SIG-M5 treated with dmso at 0.1 percent for 504 hours (cell line): ENCODE results near the gene FBXO33.
A peak's percentile ranks its signal among the peaks of the same experiment; 100 is the strongest.

ENCODE experiments used
- DNase-seq: peaks from one replicate; lab custom pipeline; 2025; ENCODE audit not compliant: unreplicated experiment; lab: John Stamatoyannopoulos, UW

Gene FBXO33

GRCh38 chr14:39431416-39432178, 636 bp downstream of the FBXO33 start:
- peak; percentile 17 for DNase-seq

- DNase-seq = peak; percentile 60
These were observed 1.3 kb downstream of the FBXO33 start for GRCh38 chr14:39430762-39431415.

- DNase-seq = no peak
These were observed 4.1 kb downstream of the FBXO33 start for GRCh38 chr14:39428118-39428517.

- DNase-seq = peak; percentile 39
These were observed 5.6 kb downstream of the FBXO33 start for GRCh38 chr14:39426605-39427004.

GRCh38 chr14:39425947-39426346, 6.3 kb downstream of the FBXO33 start:
- DNase-seq = no peak

GRCh38 chr14:39423793-39424192, 8.4 kb downstream of the FBXO33 start:
- no peak for DNase-seq

- DNase-seq = no peak
These were observed 10.0 kb downstream of the FBXO33 start for GRCh38 chr14:39422243-39422642.

GRCh38 chr14:39419272-39419671, 13.0 kb downstream of the FBXO33 start:
- DNase-seq = peak; percentile 19

- DNase-seq = no peak
These were observed 15.2 kb downstream of the FBXO33 start for GRCh38 chr14:39417014-39417413.

GRCh38 chr14:39416072-39416471, 16.2 kb downstream of the FBXO33 start:
- no peak for DNase-seq

GRCh38 chr14:39406560-39406959, 25.7 kb downstream of the FBXO33 start:
- no peak for DNase-seq

GRCh38 chr14:39398382-39398781, 33.9 kb downstream of the FBXO33 start:
- no peak for DNase-seq

GRCh38 chr14:39396448-39396847, 35.8 kb downstream of the FBXO33 start:
- peak; percentile 21 for DNase-seq

- DNase-seq = no peak
These were observed 36.5 kb downstream of the FBXO33 start for GRCh38 chr14:39395555-39396254.

GRCh38 chr14:39393289-39393688, 38.9 kb downstream of the FBXO33 start:
- DNase-seq = peak; percentile 6

- DNase-seq = no peak
These were observed 48.1 kb downstream of the FBXO33 start for GRCh38 chr14:39384177-39384576.

- DNase-seq = no peak
These were observed 48.5 kb downstream of the FBXO33 start for GRCh38 chr14:39383741-39384140.

- DNase-seq = no peak
These were observed 49.1 kb downstream of the FBXO33 start for GRCh38 chr14:39383026-39383660.

- no peak for DNase-seq
These were observed 49.8 kb downstream of the FBXO33 start for GRCh38 chr14:39382463-39382862.

GRCh38 chr14:39381366-39381765, 50.9 kb downstream of the FBXO33 start:
- DNase-seq = no peak

GRCh38 chr14:39376667-39377403, 55.4 kb downstream of the FBXO33 start:
- no peak for DNase-seq
